ENCODE measurements around the gene ST6GAL1.
"Not testable (repeated sequence)": the region's sequence is repeated elsewhere in the genome, so short reads cannot be mapped to it uniquely, and the experiment has no call there.

The ST6GAL1 gene

DNA sequence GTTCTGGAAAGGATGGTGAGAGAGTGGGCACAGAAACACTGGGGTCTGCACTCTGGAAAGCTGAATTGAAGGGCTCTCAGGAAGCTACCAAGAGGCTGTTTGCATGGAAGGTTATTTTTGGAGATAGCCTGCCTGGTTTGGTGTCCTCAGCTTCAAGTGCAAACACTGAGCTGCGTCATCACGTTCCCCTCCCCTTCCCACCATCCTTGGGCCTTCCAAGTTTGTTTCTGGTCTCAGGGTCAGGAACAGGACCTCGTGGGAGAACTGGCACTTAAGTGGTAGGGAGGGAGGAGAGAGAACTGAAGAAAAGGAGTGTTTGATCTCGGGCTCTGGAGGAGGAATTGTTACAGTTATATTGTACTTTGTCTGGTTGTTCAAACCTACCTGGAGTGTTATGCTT lies 10.6 kb downstream of the ST6GAL1 start:
- no peak for DNase-seq (ENCODE audit: low read depth, low spot score)

GRCh38 chr3:186942168-186942567 lies 11.8 kb downstream of the ST6GAL1 start:
- no peak for DNase-seq (ENCODE audit: low read depth, low spot score)

DNA sequence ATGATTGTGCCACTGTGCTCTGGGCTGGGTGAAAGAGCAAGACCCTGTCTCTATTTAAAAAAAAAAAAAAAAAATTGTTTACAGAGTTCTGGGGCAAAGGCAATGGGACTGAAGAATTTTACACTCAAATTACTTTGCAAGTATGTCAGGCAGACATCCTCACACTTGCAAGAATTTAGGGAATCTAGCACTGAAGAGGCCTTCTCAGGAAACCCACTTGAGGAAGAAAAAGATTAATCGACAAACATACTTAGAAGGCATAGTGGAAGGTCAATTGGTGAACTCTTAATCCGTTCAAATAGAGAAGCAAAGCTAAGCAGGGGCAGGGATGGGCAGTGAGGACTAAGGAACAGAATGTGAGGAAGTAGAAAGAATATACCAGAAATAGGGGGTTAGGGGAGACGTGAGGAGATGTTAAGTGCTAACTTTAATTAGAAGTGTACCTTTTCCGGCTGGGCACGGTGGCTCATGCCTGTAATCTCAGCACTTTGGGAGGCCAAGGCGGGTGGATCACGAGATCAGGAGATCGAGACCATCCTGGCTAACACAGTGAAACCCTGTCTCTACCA lies 15.0 kb downstream of the ST6GAL1 start:
- no peak for DNase-seq (ENCODE audit: low read depth, low spot score)

- DNase-seq (ENCODE audit: low read depth, low spot score), result peak; percentile 70
Measured at GRCh38 chr3:186946756-186947375, 16.5 kb downstream of the ST6GAL1 start.

GRCh38 chr3:186949281-186949982 lies 19.1 kb downstream of the ST6GAL1 start:
- DNase-seq (ENCODE audit: low read depth, low spot score), result peak; percentile 31

DNA sequence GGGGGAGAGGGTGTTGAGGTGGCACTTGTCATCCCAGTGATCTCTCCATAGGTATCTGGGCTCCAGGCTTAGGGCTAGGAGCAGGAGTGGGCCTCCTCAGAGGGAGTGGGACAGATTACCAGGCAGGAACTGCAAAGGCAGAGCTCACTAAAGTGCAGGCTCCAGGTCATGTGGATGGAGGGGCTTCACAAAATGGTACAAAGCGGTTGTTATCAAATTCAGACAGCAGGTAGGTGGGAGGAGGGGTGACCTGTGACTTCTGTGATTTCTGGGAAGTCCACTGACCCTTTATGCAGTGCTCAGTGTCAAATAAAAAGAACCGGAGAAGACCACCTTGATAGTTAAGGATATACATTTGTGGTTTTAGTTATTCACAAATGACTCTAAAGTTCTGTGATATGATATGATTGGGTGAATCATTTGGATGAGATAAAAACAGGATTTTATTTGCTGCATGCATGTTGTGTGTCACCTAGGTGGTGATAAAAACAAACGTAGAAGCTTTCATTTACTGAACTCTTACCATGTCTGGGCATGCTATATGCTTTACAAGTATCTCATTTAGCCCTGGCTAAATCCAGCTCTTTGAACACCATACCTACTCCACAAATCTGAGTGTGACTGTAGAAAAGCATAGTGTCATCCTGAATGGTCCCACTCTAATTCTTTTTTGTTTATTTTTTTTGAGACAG lies 20.2 kb downstream of the ST6GAL1 start:
- no peak for DNase-seq (ENCODE audit: low read depth, low spot score)

DNA sequence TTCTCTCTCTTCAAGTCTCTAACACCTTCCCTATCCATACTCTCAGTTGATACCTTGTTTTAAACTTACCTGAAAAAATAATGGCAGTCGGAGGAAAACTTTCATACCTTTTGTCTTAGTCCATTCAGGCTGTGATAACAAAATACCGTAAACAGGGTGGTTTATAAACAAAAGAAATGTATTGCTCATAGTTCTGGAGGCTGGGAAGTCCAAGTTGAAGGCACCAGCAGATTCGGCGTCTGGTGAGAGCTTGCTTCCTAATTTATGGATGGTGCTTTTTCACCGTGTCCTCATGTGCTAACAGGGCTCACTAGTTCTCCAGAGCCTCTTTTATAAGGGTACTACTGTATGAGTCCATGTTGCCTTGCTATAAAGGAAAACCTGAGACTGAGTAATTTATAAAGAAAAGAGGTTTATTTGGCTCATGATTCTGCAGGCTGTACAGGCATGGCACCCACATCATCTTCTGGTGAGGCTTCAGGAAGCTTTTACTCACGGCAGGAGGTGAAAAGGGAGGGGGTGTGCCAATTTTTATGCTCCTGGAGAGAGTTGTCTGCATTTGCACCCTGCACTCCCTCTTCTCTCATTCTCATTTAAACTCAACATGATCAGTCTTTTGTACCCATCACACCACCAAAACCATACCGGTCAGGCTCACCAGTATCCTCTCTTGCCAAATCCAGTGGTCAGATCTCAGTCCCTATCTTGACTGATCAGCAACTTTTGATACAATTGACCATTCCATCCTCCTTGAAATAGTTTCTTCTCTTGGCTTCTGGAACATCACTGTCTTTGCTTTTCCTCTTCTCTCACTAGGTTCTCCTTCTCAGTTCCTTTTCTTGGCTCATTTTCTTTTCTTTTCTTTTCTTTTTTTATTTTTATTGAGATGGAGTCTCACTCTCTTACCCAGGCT lies 21.6 kb downstream of the ST6GAL1 start:
- no peak for DNase-seq (ENCODE audit: low read depth, low spot score)

GRCh38 chr3:186953011-186953487 lies 22.7 kb downstream of the ST6GAL1 start:
- no peak for DNase-seq (ENCODE audit: low read depth, low spot score)

GRCh38 chr3:186953992-186954699 lies 23.8 kb downstream of the ST6GAL1 start:
- DNase-seq (ENCODE audit: low read depth, low spot score), result not testable (repeated sequence)

GRCh38 chr3:186955898-186956696 lies 25.8 kb downstream of the ST6GAL1 start:
- DNase-seq (ENCODE audit: low read depth, low spot score), result no peak

DNA sequence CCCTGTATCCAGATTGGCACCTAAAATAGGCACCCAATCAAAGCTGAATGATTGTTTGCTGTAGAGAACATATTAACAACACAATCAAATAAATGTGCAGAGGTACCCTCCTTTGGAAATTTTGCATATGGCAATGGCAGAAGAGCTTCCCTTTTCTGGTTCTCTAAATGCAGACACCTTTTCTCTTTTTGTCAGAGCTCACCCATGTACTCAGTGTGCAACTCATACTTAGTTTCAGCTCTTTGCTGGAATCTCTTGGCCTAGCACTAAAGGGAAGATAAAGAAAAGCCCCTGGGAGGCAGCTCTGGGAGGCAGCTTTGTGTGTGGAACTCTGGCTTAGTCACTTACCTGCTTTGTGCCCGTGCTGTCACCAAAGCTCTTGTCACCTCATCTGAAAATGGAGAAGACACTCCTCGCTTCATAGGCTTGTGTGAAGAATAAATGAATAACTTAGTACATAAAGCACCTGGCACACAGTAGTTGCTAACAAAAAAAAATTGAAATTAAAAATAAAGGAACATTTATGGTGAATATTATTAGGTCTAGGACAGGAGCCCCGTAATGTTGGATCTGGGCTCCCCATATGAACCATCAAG lies 28.8 kb downstream of the ST6GAL1 start:
- no peak for DNase-seq (ENCODE audit: low read depth, low spot score)

DNA sequence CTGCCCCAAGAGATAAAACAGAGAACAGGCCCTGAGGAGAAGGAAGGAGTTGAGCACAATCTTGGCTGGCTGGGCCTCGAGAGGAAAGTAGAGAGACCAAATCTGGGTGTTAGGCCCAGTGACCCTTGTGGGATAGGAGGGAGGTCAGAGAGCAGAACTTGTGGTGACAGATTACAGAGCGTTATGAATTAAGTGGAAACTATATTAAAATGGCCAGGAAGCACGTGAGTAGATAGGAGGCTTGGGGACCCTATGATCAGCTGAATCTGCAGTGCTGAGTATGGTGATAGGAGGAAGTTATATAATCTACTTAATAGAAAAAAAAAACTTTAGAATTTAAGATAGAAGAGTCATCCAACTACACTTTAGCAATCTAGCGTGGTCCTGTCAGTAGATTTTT lies 30.0 kb downstream of the ST6GAL1 start:
- DNase-seq (ENCODE audit: low read depth, low spot score), result no peak

- DNase-seq (ENCODE audit: low read depth, low spot score), result no peak
Measured at GRCh38 chr3:186962445-186962844, 32.1 kb downstream of the ST6GAL1 start.

- peak; percentile 47 for DNase-seq (ENCODE audit: low read depth, low spot score)
Measured at GRCh38 chr3:186963636-186964035, 33.3 kb downstream of the ST6GAL1 start.

DNA sequence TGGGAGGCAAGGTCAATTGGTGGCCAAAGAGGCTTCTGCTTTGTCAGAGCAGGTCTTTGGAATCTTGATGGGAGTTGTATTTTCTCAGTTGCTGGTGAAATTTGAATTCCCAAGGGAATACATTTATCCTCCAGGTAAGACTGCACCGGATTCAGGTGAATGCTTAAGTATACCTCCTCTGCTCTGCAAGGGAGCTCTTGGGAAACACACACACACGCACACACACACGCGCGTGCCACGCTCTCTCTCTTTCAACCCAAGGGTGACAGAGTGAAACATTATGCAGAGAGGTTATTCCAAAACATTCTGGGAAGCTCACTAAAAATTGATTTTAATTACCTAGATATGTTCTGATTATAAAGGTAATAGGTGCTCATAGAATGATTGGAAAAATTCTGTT lies 33.7 kb downstream of the ST6GAL1 start:
- DNase-seq (ENCODE audit: low read depth, low spot score), result no peak

GRCh38 chr3:186964616-186965015 lies 34.3 kb downstream of the ST6GAL1 start:
- no peak for DNase-seq (ENCODE audit: low read depth, low spot score)

DNA sequence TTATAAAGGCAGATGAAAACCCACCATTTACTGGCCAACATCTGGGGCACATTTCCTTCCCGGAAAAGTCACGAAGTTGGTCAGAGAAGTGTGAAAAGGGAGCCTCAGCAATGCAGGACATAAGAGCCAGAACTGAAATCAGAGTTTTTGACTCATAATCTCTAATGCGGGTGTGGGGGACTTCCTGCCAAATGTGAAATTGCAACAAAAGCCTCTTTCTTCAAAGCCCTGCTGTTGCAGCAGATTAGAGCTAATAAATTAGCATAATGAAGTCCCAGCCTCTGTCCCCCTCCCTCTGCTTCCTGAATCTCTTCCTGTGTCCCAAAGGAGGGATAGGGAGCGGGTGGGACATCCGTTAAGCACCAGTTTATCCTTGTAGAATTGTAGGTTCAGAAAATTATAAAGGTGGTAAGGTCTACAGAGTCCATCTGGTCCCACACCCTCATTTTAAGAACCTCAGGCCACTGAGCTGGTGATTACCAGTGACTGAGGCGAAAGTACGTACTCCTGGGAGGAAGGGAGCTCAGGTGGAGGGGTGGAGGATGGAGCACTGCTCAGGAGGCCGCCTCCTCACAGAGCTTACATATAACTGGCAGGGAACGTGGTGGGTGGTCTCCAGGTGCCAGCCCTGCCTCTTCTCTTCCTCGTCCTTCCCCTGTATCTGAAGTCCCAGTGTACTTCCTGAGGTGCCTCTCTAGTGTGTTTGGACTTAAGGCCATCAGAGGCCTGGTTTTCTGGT lies 35.0 kb downstream of the ST6GAL1 start:
- DNase-seq (ENCODE audit: low read depth, low spot score), result no peak

GRCh38 chr3:186966406-186966805 lies 36.1 kb downstream of the ST6GAL1 start:
- DNase-seq (ENCODE audit: low read depth, low spot score), result no peak

DNA sequence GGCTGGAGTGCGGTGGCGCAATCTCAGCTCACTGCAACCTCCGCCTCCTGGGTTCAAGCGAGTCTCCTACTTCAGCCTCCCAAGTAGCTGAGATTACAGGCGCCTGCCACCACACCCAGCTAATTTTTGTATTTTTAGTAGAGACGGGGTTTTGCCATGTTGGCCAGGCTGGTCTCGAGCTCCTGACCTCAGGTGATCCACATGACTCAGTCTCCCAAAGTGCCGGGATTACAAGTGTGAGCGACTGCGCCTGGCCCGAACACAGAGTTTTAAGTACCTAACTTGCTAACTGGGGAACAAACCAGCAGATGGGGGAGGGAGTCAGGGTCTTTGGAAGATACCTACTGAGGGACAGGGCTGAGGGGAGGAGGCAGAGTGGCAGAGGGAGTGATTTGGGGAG lies 36.9 kb downstream of the ST6GAL1 start:
- DNase-seq (ENCODE audit: low read depth, low spot score), result not testable (repeated sequence)

Measured in ELF-1 (cell line).